Dendritic cell treated with granulocyte-macrophage colony-stimulating factor and Interleukin-4, amounts not matched to agents 40 ng/mL and 50 ng/mL, for 4 days (primary cell): ENCODE data around the gene SGCA.

Source experiments
- H3K27ac Mint-ChIP-seq: one replicate; pipeline ENCODE4 v1.8.0; 2022; ENCODE audit warnings: mild to moderate bottlenecking, mixed read lengths
- H3K27me3 Mint-ChIP-seq: one replicate; pipeline ENCODE4 v1.8.0; 2022; ENCODE audit warnings: mild to moderate bottlenecking, mixed read lengths
- H3K36me3 Mint-ChIP-seq: one replicate; pipeline ENCODE4 v1.8.0; 2022; ENCODE audit warnings: low read depth, mixed read lengths
- H3K4me1 Mint-ChIP-seq: one replicate; pipeline ENCODE4 v1.8.0; 2022; ENCODE audit warnings: low read depth, mixed read lengths
- H3K4me3 Mint-ChIP-seq: one replicate; pipeline ENCODE4 v1.8.0; 2022; ENCODE audit warnings: mild to moderate bottlenecking, moderate library complexity, mixed read lengths
- H3K9me3 Mint-ChIP-seq: one replicate; pipeline ENCODE4 v1.8.0; 2022; ENCODE audit warnings: mixed read lengths
- intact Hi-C: fragments of 100-400 bp; cut with micrococcal nuclease; formaldehyde crosslinking; loops from one replicate; pipeline ENCODE4 v1.15.0; 2022

Gene SGCA

DNA sequence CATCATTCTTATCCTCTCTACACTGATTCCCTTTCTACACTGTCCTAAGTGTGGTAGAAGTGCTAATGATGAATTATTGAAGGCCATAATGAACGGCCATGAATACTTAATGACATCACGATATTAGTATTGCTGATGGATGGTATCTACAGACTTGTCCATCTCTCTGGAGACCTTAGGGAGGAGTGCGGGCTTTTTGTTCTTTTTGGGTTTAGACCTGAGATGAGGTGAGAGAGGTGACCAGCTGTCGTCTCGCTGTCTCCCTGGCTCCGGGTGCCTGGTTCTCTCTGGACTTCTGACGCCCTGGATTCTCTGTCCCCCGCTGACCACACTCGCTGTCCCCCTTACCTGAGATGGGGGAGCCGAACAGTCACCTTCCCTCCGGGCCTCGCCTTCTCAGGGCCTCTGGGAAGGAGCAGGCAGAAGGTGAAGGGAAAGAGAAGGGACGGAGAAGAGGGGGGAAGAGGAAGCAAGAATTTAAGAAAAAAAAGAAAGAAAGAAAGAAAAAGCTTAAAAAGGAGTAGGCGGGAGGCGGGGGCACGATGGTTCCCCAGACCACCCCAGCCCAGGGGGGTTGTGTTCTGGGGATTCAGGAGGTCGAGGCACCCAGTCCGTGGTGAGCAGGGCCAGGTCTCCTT lies 17.1 kb downstream of the SGCA start:
- intact Hi-C loops: no loop called here
- H3K27me3 Mint-ChIP-seq: peaks cover 30% of the 10 kb centered on the region
- no peak overlapping the region for H3K27ac Mint-ChIP-seq
- no peaks in the 10 kb centered on the region for H3K36me3 Mint-ChIP-seq
- H3K4me3 Mint-ChIP-seq: no peak overlapping the region
- no peaks in the 10 kb centered on the region for H3K9me3 Mint-ChIP-seq
- H3K4me1 Mint-ChIP-seq: peaks cover 43% of the 10 kb centered on the region

DNA sequence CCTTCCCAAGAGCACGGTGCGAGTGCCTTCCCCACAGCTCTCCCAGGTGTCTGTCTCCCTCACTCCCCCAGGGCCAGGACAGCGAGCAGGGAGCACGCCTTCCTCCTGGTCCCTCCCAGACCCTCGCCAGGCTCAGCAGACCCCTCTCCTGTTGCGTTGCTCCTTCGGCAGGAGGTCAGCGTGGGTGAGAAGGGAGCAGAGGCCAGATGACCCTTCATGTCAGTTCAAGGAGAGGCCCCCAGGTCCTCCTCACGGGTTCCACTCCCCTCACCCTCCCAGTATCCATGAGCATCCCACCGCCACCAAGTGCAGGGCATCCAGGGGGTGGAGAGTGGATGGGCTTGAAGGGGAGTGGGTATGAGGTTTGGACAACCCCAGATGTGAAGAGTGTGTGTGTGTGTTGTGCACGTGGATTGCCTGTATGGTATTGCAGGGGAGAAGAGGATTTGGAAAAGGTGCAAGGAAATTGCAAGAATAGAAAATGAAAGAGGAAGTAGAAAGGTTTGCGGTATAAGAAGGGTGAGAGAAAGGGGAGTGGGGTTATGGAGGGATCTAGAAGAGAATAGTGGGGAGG lies 17.7 kb downstream of the SGCA start:
- Mint-ChIP-seq H3K4me1 (peaks cover 39% of the 10 kb centered on the region), H3K36me3 (no peaks in the 10 kb centered on the region), H3K27ac (peak overlapping the region; percentile 0), H3K9me3 (no peaks in the 10 kb centered on the region), H3K27me3 (peaks cover 24% of the 10 kb centered on the region), H3K4me3 (peak overlapping the region; percentile 11)
- intact Hi-C loops: no loop called here

DNA sequence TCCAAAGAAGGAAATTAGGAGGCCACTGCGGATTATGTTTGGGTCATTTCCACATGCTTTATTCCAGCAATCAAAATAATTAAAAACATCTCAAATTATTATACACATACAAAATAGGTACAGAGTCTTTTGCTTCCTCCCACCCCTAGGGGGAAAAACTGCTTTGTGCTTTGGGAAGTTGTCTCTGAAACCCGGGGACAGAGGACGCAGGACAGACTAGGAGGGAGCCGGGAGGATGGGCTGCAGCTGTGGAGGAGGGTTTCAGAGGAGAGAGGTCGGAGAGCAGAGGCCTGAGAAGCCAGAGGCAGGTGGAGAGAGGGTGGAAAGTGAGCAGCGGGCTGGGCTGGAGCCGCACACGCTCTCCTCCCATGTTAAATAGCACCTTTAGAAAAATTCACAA lies 18.3 kb downstream of the SGCA start:
- intact Hi-C loops: no loop called here
- Mint-ChIP-seq H3K27ac (peak overlapping the region; percentile 0), H3K4me1 (peaks cover 41% of the 10 kb centered on the region), H3K27me3 (peaks cover 23% of the 10 kb centered on the region), H3K9me3 (no peaks in the 10 kb centered on the region), H3K4me3 (peak overlapping the region; percentile 11), H3K36me3 (no peaks in the 10 kb centered on the region)

DNA sequence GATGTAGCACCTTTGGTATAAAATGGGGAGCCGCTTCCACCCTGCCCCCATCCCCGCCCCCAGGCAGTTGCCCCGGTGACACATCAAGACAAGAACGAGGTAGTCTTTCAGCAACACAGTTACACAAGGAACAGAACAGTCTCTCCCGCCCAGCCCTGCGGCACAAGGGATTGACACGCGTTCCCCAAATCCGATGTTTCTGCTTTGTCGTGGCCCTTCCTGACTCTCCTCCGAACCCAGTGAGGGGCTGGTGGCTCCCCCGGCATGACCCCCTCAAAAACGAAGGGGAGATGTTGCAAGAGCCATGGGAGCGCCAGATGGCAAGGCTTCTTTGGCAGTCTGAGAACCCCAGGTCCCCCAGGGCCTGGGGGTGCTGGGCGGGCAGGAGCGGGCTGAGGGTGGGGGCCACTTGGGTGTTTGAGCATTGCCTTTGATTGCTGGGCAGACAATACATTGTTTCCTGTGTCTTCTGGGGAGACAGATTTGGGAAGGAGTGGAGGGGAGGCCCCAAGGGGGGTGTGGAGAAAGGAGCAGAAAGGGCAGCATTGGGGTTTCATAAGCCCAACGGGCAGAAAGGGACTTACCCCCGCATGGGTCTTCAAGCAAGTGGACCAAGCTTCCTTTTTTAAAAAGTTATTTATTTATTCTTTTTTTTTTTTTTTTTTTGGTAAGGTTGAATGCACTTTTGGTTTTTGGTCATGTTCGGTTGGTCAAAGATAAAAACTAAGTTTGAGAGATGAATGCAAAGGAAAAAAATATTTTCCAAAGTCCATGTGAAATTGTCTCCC lies 19.0 kb downstream of the SGCA start:
- intact Hi-C loops: no loop called here
- Mint-ChIP-seq H3K27ac (no peak overlapping the region), H3K4me3 (no peak overlapping the region), H3K27me3 (peaks cover 23% of the 10 kb centered on the region), H3K4me1 (peaks cover 41% of the 10 kb centered on the region), H3K36me3 (no peaks in the 10 kb centered on the region), H3K9me3 (no peaks in the 10 kb centered on the region)

DNA sequence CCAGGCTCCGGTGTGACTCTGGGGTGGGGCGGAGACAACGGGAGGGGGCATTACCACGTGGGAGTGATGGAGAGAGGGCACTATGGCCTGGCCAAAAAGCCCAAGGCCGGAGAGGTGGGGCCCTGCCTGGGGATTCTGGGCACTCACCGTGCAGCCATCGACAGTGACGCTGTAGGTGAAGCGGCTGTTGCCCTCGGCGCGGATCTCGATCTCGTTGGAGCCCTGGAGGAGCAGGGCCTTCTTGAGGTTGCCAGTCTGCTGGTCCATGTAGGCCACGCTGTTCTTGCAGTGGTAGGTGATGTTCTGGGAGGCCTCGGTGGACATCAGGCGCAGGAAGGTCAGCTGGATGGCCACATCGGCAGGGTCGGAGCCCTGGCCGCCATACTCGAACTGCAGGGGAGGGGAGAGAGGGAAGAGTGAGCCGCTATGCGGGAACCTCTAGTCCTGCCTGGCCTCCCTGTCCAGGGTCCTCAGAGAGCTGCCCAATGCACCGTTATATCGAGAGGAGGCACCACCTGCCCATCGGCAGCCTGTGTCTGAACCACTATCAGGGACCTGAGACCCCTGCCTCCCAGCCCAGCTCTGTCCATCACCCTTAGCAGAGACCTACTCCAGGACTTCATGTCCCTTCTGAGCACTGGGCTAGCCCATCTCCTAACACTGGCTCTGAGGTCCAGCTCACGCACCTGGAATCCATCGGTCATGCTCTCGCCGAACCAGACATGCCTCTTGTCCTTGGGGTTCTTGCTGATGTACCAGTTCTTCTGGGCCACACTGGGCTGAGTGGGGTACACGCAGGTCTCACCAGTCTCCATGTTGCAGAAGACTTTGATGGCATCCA lies 20.0 kb downstream of the SGCA start:
- H3K9me3 Mint-ChIP-seq: no peaks in the 10 kb centered on the region
- H3K4me1 Mint-ChIP-seq: peaks cover 41% of the 10 kb centered on the region
- H3K27me3 Mint-ChIP-seq: peaks cover 21% of the 10 kb centered on the region
- intact Hi-C loops: no loop called here
- H3K4me3 Mint-ChIP-seq: no peak overlapping the region
- H3K36me3 Mint-ChIP-seq: no peaks in the 10 kb centered on the region
- H3K27ac Mint-ChIP-seq: no peak overlapping the region

DNA sequence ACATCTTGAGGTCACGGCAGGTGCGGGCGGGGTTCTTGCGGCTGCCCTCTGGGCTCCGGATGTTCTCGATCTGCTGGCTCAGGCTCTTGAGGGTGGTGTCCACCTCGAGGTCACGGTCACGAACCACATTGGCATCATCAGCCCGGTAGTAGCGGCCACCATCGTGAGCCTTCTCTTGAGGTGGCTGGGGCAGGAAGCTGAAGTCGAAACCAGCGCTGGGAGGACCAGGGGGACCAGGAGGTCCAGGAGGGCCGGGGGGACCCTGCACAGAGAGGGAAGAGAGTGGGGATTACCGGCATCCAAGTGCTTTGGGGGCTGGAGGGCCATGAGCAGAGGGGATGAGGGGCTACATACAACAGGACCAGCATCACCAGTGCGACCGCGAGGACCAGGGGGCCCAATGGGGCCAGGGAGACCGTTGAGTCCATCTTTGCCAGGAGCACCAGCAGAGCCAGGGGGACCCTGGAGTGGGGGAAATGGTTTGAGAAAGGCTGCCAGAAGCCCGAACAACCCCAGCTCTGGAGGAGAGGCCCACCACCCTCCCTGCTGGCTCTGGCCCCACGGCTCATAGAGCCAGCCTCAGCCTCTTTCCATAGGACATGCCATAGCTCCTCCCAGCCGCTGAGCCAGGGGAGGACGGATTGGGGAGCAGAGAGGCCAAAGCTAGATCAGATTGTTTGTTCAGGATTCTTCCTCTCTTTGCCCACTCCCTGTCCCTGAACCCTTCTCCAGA lies 21.0 kb downstream of the SGCA start:
- Mint-ChIP-seq H3K36me3 (no peaks in the 10 kb centered on the region), H3K27ac (no peak overlapping the region), H3K4me3 (no peak overlapping the region), H3K4me1 (peaks cover 37% of the 10 kb centered on the region), H3K27me3 (peaks cover 23% of the 10 kb centered on the region), H3K9me3 (no peaks in the 10 kb centered on the region)
- intact Hi-C loops: no loop called here

DNA sequence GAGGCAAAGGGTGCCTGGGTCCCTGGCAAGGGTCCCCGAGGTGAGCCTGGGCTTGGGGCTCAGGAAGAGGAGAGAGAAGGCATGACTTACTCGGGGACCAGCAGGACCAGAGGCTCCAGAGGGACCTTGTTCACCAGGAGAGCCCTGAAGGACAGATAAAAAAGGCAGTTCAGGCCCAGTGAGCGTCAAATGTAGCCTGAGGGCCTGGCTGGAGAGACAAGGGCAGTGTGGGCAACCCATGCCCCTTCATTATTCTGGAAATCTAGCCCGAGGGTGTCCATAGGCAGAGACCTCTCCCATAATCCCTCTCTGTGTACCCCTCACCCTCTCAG lies 21.6 kb downstream of the SGCA start:
- Mint-ChIP-seq H3K27me3 (peaks cover 23% of the 10 kb centered on the region), H3K4me1 (peaks cover 34% of the 10 kb centered on the region), H3K9me3 (no peaks in the 10 kb centered on the region), H3K27ac (no peak overlapping the region), H3K36me3 (no peaks in the 10 kb centered on the region), H3K4me3 (no peak overlapping the region)
- intact Hi-C loops: no loop called here

DNA sequence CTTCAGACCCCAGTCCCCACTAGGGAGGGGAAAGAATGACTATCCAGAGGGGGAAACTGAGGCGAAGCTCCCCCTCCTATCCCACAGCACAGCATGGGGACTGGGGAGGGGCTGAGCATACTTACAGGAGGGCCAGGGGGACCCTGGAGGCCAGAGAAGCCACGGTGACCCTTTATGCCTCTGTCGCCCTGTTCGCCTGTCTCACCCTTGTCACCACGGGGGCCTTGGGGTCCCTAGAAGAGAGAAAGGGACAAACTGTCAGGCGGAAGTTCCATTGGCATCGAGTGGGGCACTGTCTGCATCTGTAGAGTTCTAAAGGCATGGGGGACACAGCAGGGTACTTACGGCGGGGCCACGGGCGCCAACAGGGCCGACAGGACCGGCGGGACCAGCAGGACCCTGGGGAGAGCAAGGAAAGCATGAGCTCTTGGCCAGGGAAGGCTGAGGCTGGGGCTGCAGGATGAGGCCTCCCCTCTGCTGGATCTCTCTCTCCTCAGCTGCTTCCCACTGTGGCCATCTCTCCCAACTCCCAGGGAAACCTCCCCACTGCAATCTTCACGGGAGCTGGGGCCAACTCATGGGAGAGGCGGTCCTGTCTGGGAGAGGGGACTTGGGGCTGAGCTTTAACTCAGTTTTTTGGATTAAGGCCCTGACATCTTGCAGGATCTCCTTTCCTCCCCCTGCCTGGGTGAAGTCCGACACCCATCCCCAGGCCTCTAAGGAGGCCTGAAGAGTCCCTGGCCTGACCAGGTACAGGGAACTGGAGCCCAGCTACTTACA lies 22.1 kb downstream of the SGCA start:
- Mint-ChIP-seq H3K27ac (no peak overlapping the region), H3K36me3 (no peaks in the 10 kb centered on the region), H3K27me3 (peaks cover 21% of the 10 kb centered on the region), H3K4me1 (peaks cover 32% of the 10 kb centered on the region), H3K9me3 (no peaks in the 10 kb centered on the region), H3K4me3 (no peak overlapping the region)
- intact Hi-C loops: no loop called here

DNA sequence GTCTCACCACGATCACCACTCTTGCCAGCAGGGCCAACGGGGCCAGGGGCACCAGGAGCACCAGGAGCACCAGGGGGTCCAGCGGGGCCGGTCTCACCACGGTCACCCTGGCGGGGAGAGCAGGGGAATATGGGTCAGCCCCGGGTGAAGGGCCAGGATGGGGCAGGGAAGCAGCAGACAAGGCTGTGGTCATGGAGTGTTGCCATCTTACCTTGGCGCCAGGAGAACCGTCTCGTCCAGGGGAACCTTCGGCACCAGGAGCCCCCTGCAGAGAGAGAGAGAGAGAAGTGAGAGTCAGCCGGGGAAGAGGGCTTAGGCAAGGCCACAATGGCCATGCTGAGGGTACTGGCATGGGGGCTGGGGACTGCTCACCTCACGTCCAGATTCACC lies 22.7 kb downstream of the SGCA start:
- Mint-ChIP-seq H3K36me3 (no peaks in the 10 kb centered on the region), H3K27ac (no peak overlapping the region), H3K9me3 (no peaks in the 10 kb centered on the region), H3K4me3 (no peak overlapping the region), H3K27me3 (peaks cover 18% of the 10 kb centered on the region), H3K4me1 (peaks cover 26% of the 10 kb centered on the region)
- intact Hi-C loops: no loop called here

DNA sequence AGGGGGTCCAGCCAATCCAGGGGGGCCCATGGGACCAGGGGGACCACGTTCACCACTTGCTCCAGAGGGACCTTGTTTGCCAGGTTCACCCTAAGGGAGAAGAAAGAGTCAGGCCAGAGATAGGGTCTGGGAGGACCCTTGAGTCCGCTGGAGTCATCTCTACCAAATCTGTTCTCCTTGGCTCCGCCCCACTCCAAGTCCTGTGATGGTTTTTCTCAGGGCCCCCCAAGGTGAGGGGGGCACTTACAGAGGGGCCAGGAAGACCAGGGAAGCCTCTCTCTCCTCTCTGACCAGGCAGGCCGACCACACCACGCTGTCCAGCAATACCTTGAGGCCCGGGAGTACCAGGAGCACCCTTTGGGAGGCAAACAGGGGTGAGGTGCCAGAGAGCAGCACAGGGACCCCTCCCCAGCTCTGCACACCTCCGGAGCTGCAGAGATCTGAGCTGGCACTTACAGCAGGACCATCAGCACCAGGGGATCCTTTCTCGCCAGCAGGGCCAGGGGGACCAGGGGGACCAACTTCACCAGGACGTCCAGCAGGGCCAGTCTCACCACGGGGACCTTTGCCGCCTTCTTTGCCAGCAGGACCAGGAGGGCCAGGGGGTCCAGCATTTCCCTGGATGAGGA lies 23.2 kb downstream of the SGCA start:
- peaks cover 18% of the 10 kb centered on the region for H3K27me3 Mint-ChIP-seq
- H3K4me1 Mint-ChIP-seq: peaks cover 21% of the 10 kb centered on the region
- H3K4me3 Mint-ChIP-seq: no peak overlapping the region
- H3K27ac Mint-ChIP-seq: no peak overlapping the region
- H3K9me3 Mint-ChIP-seq: no peaks in the 10 kb centered on the region
- intact Hi-C loops: no loop called here
- H3K36me3 Mint-ChIP-seq: no peaks in the 10 kb centered on the region

DNA sequence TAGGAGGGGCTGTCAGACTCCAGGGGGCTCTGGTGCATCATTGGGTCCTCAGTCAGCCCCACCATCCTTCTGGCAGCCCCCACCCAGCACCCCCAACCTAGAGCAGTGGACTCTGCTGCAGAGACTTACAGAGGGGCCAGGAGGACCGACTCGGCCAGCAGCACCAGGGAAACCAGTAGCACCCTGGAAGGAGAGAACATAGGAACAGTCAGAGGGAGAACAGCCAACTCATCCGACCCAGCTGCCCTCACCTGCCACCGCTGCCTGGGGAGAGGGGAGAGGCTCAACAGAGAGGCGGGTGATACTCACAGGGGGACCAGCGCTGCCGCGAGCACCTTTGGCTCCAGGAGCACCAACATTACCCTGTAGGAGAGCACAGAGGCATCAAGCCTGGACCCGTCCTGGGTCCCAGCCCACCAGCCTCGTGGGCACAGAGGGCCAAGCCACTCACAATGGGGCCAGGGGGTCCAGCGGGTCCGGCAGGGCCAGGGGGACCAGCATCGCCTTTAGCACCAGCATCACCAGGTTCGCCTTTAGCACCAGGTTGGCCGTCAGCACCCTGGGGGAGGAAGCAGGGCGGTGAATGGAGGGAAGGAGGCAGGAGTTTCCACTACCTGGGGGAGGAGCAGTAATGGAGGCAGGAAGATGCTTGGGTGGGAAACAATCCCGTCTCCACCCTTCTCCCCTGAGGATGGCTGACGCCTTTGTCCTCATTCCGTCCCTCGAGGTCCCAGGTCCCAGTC lies 23.9 kb downstream of the SGCA start:
- no peaks in the 10 kb centered on the region for H3K9me3 Mint-ChIP-seq
- intact Hi-C loops: no loop called here
- H3K4me1 Mint-ChIP-seq: peaks cover 14% of the 10 kb centered on the region
- peaks cover 18% of the 10 kb centered on the region for H3K27me3 Mint-ChIP-seq
- H3K27ac Mint-ChIP-seq: no peak overlapping the region
- no peaks in the 10 kb centered on the region for H3K36me3 Mint-ChIP-seq
- no peak overlapping the region for H3K4me3 Mint-ChIP-seq

DNA sequence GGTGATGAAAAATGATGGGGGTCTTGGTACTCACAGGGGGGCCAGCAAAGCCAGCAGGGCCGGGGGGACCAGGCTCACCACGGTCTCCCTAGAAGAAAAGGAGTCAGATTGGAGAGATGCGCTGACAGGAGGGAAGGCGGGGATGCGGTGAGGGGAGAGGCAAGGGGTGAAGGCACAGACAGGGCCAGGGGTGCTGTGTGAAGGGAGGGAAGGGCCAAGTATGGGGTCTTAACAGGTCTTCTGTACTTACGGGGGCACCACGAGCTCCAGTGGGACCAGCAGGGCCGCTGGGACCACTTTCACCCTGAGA lies 24.4 kb downstream of the SGCA start:
- Mint-ChIP-seq H3K27me3 (peaks cover 16% of the 10 kb centered on the region), H3K36me3 (no peaks in the 10 kb centered on the region), H3K4me1 (peaks cover 9% of the 10 kb centered on the region), H3K9me3 (no peaks in the 10 kb centered on the region), H3K27ac (no peak overlapping the region), H3K4me3 (no peak overlapping the region)
- intact Hi-C loops: no loop called here
